Fibroblast of lung (primary cell): ENCODE measurements around the gene NCOA4. TPM values are rescaled to one million over a fixed set of nuclear protein-coding genes. Genes with fewer than 3 reads are reported as not detected.
"Not testable (repeated sequence)": the region's sequence is repeated elsewhere in the genome, so short reads cannot be mapped to it uniquely, and the experiment has no call there.

Experiments
- DNase-seq, 2 donors: peaks; one replicate each; pipeline versions ENCODE4 v3.0.0 to v3.0.0-alpha.2; 2010; ENCODE audit warnings: low read depth in 2 of 2
- H2AFZ ChIP-seq: 2 replicates; pipeline ENCODE4 v1.5.1; 2012; ENCODE audit warnings: low read length, control low read depth, inconsistent platforms
- H3K27ac ChIP-seq: 2 replicates; pipeline ENCODE4 v1.5.1; 2011; ENCODE audit warnings: low read length, control low read depth; ENCODE audit not compliant: insufficient read depth
- H3K27me3 ChIP-seq: 2 replicates; pipeline ENCODE4 v1.5.1; 2011; ENCODE audit warnings: mild to moderate bottlenecking, low read length; ENCODE audit not compliant: control insufficient read depth, insufficient read depth
- H3K36me3 ChIP-seq: 2 replicates; pipeline ENCODE4 v1.5.1; 2011; ENCODE audit warnings: low read length; ENCODE audit not compliant: control insufficient read depth, insufficient read depth
- H3K4me1 ChIP-seq: 2 replicates; pipeline ENCODE4 v1.5.1; 2011; ENCODE audit warnings: low read length; ENCODE audit not compliant: control insufficient read depth, insufficient read depth; ENCODE audit errors: extremely low read depth
- H3K4me2 ChIP-seq: 2 replicates; pipeline ENCODE4 v1.5.1; 2011; ENCODE audit warnings: low read length, control low read depth; ENCODE audit not compliant: insufficient read depth; ENCODE audit errors: extremely low read depth
- H3K4me3 ChIP-seq, 4 experiments: fragments of 200-600 bp in 1 of 4; sonication (generic) in 1 of 4; replicated peaks in 1 of 4; 2 replicates each; pipeline ENCODE4 v1.5.1; 2011 to 2016; ENCODE audit warnings: low read length in 4 of 4, low read depth in 3 of 4, mild to moderate bottlenecking in 3 of 4, control low read depth in 2 of 4, inconsistent platforms in 1 of 4, mixed read lengths in 1 of 4; ENCODE audit not compliant: insufficient read depth in 1 of 4; ENCODE audit errors: control extremely low read depth in 1 of 4
- H3K79me2 ChIP-seq: 2 replicates; pipeline ENCODE4 v1.5.1; 2012; ENCODE audit warnings: mild to moderate bottlenecking, low read length, inconsistent platforms; ENCODE audit not compliant: control insufficient read depth, insufficient read depth
- H3K9ac ChIP-seq: 2 replicates; pipeline ENCODE4 v1.5.1; 2011; ENCODE audit warnings: mild to moderate bottlenecking, low read length, control low read depth; ENCODE audit not compliant: insufficient read depth
- H3K9me3 ChIP-seq: 2 replicates; pipeline ENCODE4 v1.5.1; 2012; ENCODE audit warnings: low read depth, low read length; ENCODE audit not compliant: control insufficient read depth, insufficient read depth
- H4K20me1 ChIP-seq: 2 replicates; pipeline ENCODE4 v1.5.1; 2011; ENCODE audit warnings: low read length; ENCODE audit not compliant: control insufficient read depth, insufficient read depth; ENCODE audit errors: extremely low read depth
- CTCF ChIP-seq, 2 donors: IDR thresholded peaks in 1 of 2; conservative IDR thresholded peaks in 1 of 2; 1 replicate in 1 of 2; 2 replicates in 1 of 2; pipeline ENCODE4 v1.5.1; 2011 to 2012; ENCODE audit warnings: low read length in 2 of 2, control low read depth in 1 of 2, inconsistent platforms in 1 of 2, low read depth in 1 of 2, mild to moderate bottlenecking in 1 of 2
- EZH2 ChIP-seq: IDR thresholded peaks from 2 replicates; pipeline ENCODE4 v1.5.1; 2012; ENCODE audit warnings: low read length, control low read depth, mild to moderate bottlenecking; ENCODE audit errors: missing control alignments
- polyA plus RNA-seq, 2 donors: library from polyadenylated mRNA; depleted of rRNA in 1 of 2; stranded (reverse) in 1 of 2; unstranded in 1 of 2; fragments of >200 nt; gene quantifications; 2 replicates each; pipeline ENCODE4 v1.2.1, GENCODE V29; 2011 to 2012; ENCODE audit warnings: missing spikeins in 1 of 2
- total RNA-seq: library from RNA; depleted of rRNA; stranded (reverse); fragments of >200 nt; gene quantifications from 2 replicates; pipeline ENCODE4 v1.2.1, GENCODE V29; 2014

The NCOA4 gene
- total and polyA plus RNA-seq, 2 donors (not counting 1 experiment from before 2014, with no cell fraction given), result 140 to 175 TPM

DNA sequence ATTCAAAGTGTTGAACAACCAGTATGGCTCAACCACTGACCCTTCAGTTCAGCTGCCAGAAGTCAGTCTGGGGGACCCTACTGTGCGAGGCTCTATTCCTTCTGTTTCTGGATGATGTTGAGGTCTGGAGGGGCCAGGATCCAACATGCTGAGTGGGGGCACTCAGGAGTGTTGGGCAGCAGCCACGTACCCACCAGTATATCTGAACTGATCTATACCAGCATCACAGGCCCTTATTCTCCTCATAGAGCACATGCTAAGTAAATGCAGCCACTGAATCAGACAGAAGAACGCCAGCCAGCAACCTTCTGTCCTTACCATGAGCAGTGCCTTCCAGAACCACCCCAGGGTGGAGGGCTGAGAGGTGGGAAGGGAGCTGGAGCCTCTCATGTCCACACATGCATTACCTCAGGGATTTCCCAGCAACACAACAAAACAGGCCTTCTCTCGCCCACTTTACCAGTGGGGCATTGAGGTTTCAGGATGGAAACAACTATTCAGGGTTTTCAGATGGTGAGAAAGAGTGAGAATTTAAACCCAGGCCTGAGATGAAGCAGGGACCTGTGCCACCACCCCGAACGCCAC, 22.5 kb upstream of the NCOA4 start:
- no peaks in the 10 kb centered on the region for H3K79me2 ChIP-seq
- no peak for TF ChIP-seq CTCF (conservative IDR thresholded peaks at IDR 0.05 in 1 of 2, IDR thresholded peaks at IDR 0.05 in 1 of 2; ENCODE audit: low read depth in 1 of 2, low read length in 2 of 2)
- no peak for TF ChIP-seq EZH2
- no peak overlapping the region for H3K27ac ChIP-seq
- H3K9me3 ChIP-seq, result no peaks in the 10 kb centered on the region
- H3K27me3 ChIP-seq, result peaks cover 6% of the 10 kb centered on the region
- H4K20me1 ChIP-seq, result no peaks in the 10 kb centered on the region
- H3K4me2 ChIP-seq, result no peak overlapping the region
- H3K4me1 ChIP-seq, result no peaks in the 10 kb centered on the region
- H3K9ac ChIP-seq, result no peak overlapping the region
- no peaks in the 10 kb centered on the region for H3K36me3 ChIP-seq
- H3K4me3 ChIP-seq, result no peak overlapping the region
- H2AFZ ChIP-seq, result no peak overlapping the region
- no peak for DNase-seq

DNA sequence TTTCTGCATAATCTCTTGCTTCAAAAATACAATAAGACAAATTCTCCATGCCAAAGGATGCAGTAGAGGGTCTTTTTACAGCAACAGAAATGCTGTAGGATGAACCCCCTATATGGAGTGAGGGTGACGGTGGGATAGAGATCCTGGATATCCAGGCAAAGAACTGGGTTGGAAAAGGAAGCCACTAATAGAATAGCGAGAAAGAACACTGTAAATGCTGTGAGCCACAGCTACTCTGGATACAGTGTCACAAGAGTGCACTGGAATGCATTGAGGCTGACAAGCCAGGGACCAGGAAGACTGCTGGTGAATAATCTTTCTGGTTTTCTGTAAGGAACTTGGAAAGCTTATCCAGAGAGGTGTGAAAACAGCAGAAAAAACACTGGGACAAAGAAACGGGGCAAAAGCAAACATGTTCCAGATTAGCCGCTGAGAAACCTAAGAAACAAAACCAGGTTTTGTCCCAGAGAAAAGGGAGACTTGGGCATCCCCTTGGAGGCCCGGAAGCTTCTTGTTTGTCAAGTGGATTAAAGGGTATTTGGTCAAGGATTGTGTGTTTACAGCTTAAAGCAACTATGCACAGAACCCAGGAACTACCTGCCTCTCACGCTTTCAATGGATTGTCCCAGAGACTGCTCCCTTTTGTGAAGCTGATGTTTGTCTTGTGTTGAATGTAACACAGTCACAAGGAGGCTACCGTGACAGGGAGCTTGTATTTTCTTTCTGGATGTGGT, 21.8 kb upstream of the NCOA4 start:
- Histone ChIP-seq H3K36me3 (no peaks in the 10 kb centered on the region), H3K4me2 (no peak overlapping the region), H3K27ac (no peak overlapping the region), H3K79me2 (no peaks in the 10 kb centered on the region), H3K27me3 (peaks cover 10% of the 10 kb centered on the region), H3K4me3 (no peak overlapping the region), H3K4me1 (no peaks in the 10 kb centered on the region), H4K20me1 (no peaks in the 10 kb centered on the region), H3K9me3 (no peaks in the 10 kb centered on the region), H3K9ac (no peak overlapping the region), H2AFZ (no peak overlapping the region)
- TF ChIP-seq CTCF (conservative IDR thresholded peaks at IDR 0.05 in 1 of 2, IDR thresholded peaks at IDR 0.05 in 1 of 2; ENCODE audit: low read depth in 1 of 2, low read length in 2 of 2) (no peak), EZH2 (no peak)
- no peak for DNase-seq

DNA sequence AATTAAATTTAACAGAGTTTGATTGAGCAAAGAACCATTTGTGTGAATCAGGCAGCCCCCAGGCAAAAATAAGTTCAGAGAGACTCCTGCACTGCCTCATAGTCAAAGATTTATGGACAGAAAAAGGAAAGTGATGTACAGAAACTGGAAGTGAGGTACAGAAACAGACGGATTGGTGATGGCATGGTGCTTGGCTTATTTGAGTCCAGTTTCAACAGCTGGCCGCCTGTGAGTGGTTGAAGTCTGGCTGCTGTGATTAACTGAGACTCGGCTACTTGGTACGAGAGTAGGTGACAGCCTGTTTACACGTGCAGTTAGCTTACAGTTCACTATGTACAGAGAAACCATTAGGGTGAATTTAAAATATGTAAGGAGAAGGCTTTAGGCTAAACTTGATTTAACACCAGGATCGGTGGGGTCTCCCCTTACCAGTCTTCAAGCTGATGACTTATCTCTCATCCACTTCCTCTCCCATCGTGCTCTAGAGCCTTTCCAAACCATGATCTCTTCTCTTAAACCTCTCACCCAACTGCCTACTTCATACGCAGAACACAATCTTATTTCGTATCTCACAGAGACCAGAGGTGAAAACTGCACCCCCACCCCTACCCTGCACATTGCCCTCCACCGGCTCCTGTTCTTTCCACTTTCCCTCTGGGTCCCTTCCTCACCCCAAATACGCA, 20.7 kb upstream of the NCOA4 start:
- no peaks in the 10 kb centered on the region for H3K4me1 ChIP-seq
- H3K9me3 ChIP-seq, result no peaks in the 10 kb centered on the region
- H3K4me3 ChIP-seq, result no peak overlapping the region
- TF ChIP-seq CTCF (conservative IDR thresholded peaks at IDR 0.05 in 1 of 2, IDR thresholded peaks at IDR 0.05 in 1 of 2; ENCODE audit: low read depth in 1 of 2, low read length in 2 of 2), result no peak
- TF ChIP-seq EZH2, result no peak
- no peaks in the 10 kb centered on the region for H3K36me3 ChIP-seq
- no peak overlapping the region for H3K4me2 ChIP-seq
- H3K79me2 ChIP-seq, result no peaks in the 10 kb centered on the region
- no peak overlapping the region for H2AFZ ChIP-seq
- peaks cover 11% of the 10 kb centered on the region for H3K27me3 ChIP-seq
- H3K27ac ChIP-seq, result no peak overlapping the region
- no peak overlapping the region for H3K9ac ChIP-seq
- no peaks in the 10 kb centered on the region for H4K20me1 ChIP-seq
- DNase-seq, result peak in 1 of 2 donors; percentile 16

GRCh38 chr10:46049497-46049831, 19.0 kb upstream of the NCOA4 start:
- H3K27me3 ChIP-seq, result peaks cover 11% of the 10 kb centered on the region
- H3K4me3 ChIP-seq, DNase-seq, H3K4me2 ChIP-seq, H3K27ac ChIP-seq, H3K9ac ChIP-seq, H3K9me3 ChIP-seq, H4K20me1 ChIP-seq, H3K79me2 ChIP-seq, H3K36me3 ChIP-seq, H3K4me1 ChIP-seq, H2AFZ ChIP-seq: not testable (repeated sequence)
